Caco-2 (cell line): ENCODE results near the gene COL24A1. TPM values are rescaled to one million over a fixed set of nuclear protein-coding genes. Genes with fewer than 3 reads are reported as not detected.
A peak's percentile ranks its signal among the peaks of the same experiment; 100 is the strongest.

Experiments used
- BruUV-seq: library from RNA; stranded (reverse); fragments of 400-500 nt; replicated peaks from 2 replicates; lab custom pipeline; 2021; lab: Mats Ljungman, UMichigan
- CTCF ChIA-PET: fragments of 300-600 bp; sonication (Branson Sonifier 250); formaldehyde crosslinking; loops from one replicate; lab custom pipeline; 2022; ENCODE audit warnings: antibody characterized with exemption; lab: Charles Lee
- POLR2A ChIA-PET: fragments of 300-600 bp; sonication (Branson Sonifier 250); formaldehyde crosslinking; loops from one replicate; lab custom pipeline; 2022; ENCODE audit warnings: antibody characterized with exemption; lab: Charles Lee
- DNase-seq, 2 experiments: peaks; one replicate each; pipeline versions ENCODE4 v3.0.0 to v3.0.0-alpha.2; 2020 to 2022
- H3K27me3 ChIP-seq: replicated peaks from 2 replicates; pipeline ENCODE4 v1.6.0; 2011; ENCODE audit warnings: low read length; ENCODE audit not compliant: control insufficient read depth, insufficient read depth
- H3K36me3 ChIP-seq: 2 replicates; pipeline ENCODE4 v1.5.1; 2011; ENCODE audit warnings: low read length; ENCODE audit not compliant: control insufficient read depth, insufficient read depth
- H3K4me1 ChIP-seq: fragments of 250-450 bp; sonication (Bioruptor Pico); 2 replicates; pipeline ENCODE4 v1.5.1; 2020; ENCODE audit warnings: mild to moderate bottlenecking
- H3K4me3 ChIP-seq: 2 replicates; pipeline ENCODE4 v1.5.1; 2011; ENCODE audit warnings: low read depth, mild to moderate bottlenecking, control low read depth, low read length
- H3K9me3 ChIP-seq: fragments of 250-450 bp; sonication (Bioruptor Pico); 2 replicates; pipeline ENCODE4 v1.5.1; 2020; ENCODE audit warnings: mild to moderate bottlenecking, moderate library complexity
- H3K27ac Mint-ChIP-seq: one replicate; pipeline ENCODE4 v1.8.0; 2022; ENCODE audit warnings: mixed read lengths; ENCODE audit not compliant: unreplicated experiment
- H3K27me3 Mint-ChIP-seq: one replicate; pipeline ENCODE4 v1.8.0; 2022; ENCODE audit warnings: mixed read lengths; ENCODE audit not compliant: insufficient read depth, unreplicated experiment
- H3K36me3 Mint-ChIP-seq: one replicate; pipeline ENCODE4 v1.8.0; 2022; ENCODE audit warnings: mild to moderate bottlenecking, mixed read lengths; ENCODE audit not compliant: insufficient read depth, unreplicated experiment
- H3K4me1 Mint-ChIP-seq: one replicate; pipeline ENCODE4 v1.8.0; 2022; ENCODE audit warnings: low read depth, mixed read lengths; ENCODE audit not compliant: unreplicated experiment
- H3K4me3 Mint-ChIP-seq: one replicate; pipeline ENCODE4 v1.8.0; 2022; ENCODE audit warnings: mild to moderate bottlenecking, moderate library complexity, mixed read lengths; ENCODE audit not compliant: unreplicated experiment
- H3K9me3 Mint-ChIP-seq: one replicate; pipeline ENCODE4 v1.8.0; 2022; ENCODE audit warnings: mixed read lengths; ENCODE audit not compliant: unreplicated experiment
- CTCF ChIP-seq, 2 experiments: fragments of 200-600 bp in 1 of 2; IDR thresholded peaks; 1 replicate in 1 of 2; 2 replicates in 1 of 2; pipeline versions ENCODE4 v1.5.1 to v1.8.0; 2011 to 2022; ENCODE audit warnings: antibody characterized with exemption in 1 of 2, control low read depth in 1 of 2, inconsistent platforms in 1 of 2, low read depth in 1 of 2, low read length in 1 of 2, mild to moderate bottlenecking in 1 of 2, moderate library complexity in 1 of 2; ENCODE audit not compliant: insufficient read depth in 1 of 2, severe bottlenecking in 1 of 2, unreplicated experiment in 1 of 2
- intact Hi-C: fragments of 100-400 bp; cut with micrococcal nuclease; formaldehyde crosslinking; loops from one replicate; pipeline ENCODE4 v1.10.0; 2022; ENCODE audit not compliant: unreplicated experiment
- total RNA-seq: library from RNA; stranded (reverse); gene quantifications from 2 replicates; pipeline ENCODE4 v1.2.3, GENCODE V29; 2022

Gene COL24A1
- total RNA-seq, 1 experiment from 2014 or later: 0.07 TPM

- Mint-ChIP-seq H3K36me3 (no peaks in the 10 kb centered on the region), H3K9me3 (no peaks in the 10 kb centered on the region), H3K4me1 (no peaks in the 10 kb centered on the region), H3K27me3 (peaks cover under 1% of the 10 kb centered on the region), H3K27ac (no peak overlapping the region), H3K4me3 (no peak overlapping the region)
- ChIA-PET CTCF (no interaction called here), POLR2A (no interaction called here)
- Histone ChIP-seq H3K4me3 (no peak overlapping the region), H3K4me1 (no peaks in the 10 kb centered on the region), H3K27me3 (no peaks in the 10 kb centered on the region), H3K9me3 (no peaks in the 10 kb centered on the region), H3K36me3 (no peaks in the 10 kb centered on the region)
- no TSS peak for BruUV-seq
- intact Hi-C loops: no loop called here
- DNase-seq: no peak
- TF ChIP-seq CTCF (IDR thresholded peaks at IDR 0.05; ENCODE audit: insufficient read depth in 1 of 2, low read depth in 1 of 2, low read length in 1 of 2, severe bottlenecking in 1 of 2, unreplicated experiment in 1 of 2): no peak
Measured at GRCh38 chr1:85762804-85763203, 393.8 kb downstream of the COL24A1 start.

- Mint-ChIP-seq H3K27me3 (no peaks in the 10 kb centered on the region), H3K4me1 (no peaks in the 10 kb centered on the region), H3K27ac (no peak overlapping the region), H3K4me3 (no peak overlapping the region), H3K9me3 (no peaks in the 10 kb centered on the region), H3K36me3 (no peaks in the 10 kb centered on the region)
- no TSS peak for BruUV-seq
- ChIA-PET CTCF (no interaction called here), POLR2A (no interaction called here)
- TF ChIP-seq CTCF (IDR thresholded peaks at IDR 0.05; ENCODE audit: insufficient read depth in 1 of 2, low read depth in 1 of 2, low read length in 1 of 2, severe bottlenecking in 1 of 2, unreplicated experiment in 1 of 2): no peak
- intact Hi-C loops: no loop called here
- no peaks in the 10 kb centered on the region for H3K36me3 ChIP-seq
- no peaks in the 10 kb centered on the region for H3K4me1 ChIP-seq
- no peak for DNase-seq
- no peak overlapping the region for H3K4me3 ChIP-seq
- H3K9me3 ChIP-seq: no peaks in the 10 kb centered on the region
- H3K27me3 ChIP-seq: no peaks in the 10 kb centered on the region
Measured at GRCh38 chr1:85756864-85757263, 399.7 kb downstream of the COL24A1 start.

- Histone ChIP-seq H3K4me1 (no peaks in the 10 kb centered on the region), H3K36me3 (no peaks in the 10 kb centered on the region), H3K27me3 (no peaks in the 10 kb centered on the region), H3K9me3 (no peaks in the 10 kb centered on the region), H3K4me3 (peak overlapping the region; percentile 12)
- no peaks in the 10 kb centered on the region for H3K27me3 Mint-ChIP-seq
- CTCF ChIA-PET: no interaction called here
- H3K4me3 Mint-ChIP-seq: peak overlapping the region; percentile 43
- no peak overlapping the region for H3K27ac Mint-ChIP-seq
- no peaks in the 10 kb centered on the region for H3K9me3 Mint-ChIP-seq
- H3K4me1 Mint-ChIP-seq: no peaks in the 10 kb centered on the region
- POLR2A ChIA-PET: no interaction called here
- no peak for DNase-seq
- intact Hi-C loops: no loop called here
- no peak for TF ChIP-seq CTCF (IDR thresholded peaks at IDR 0.05; ENCODE audit: insufficient read depth in 1 of 2, low read depth in 1 of 2, low read length in 1 of 2, severe bottlenecking in 1 of 2, unreplicated experiment in 1 of 2)
- no peaks in the 10 kb centered on the region for H3K36me3 Mint-ChIP-seq
- BruUV-seq: no TSS peak
Measured at GRCh38 chr1:85748120-85748519, 408.5 kb downstream of the COL24A1 start.
